Endothelial cell of umbilical vein (primary cell): ENCODE data around the gene SLC22A23. TPM values are rescaled to one million over a fixed set of nuclear protein-coding genes. Genes with fewer than 3 reads are reported as not detected.

Experiments used
- BruUV-seq: library from RNA; stranded (reverse); fragments of 400-500 nt; replicated peaks from 2 replicates; lab custom pipeline; 2021; lab: Mats Ljungman, UMichigan
- CTCF ChIA-PET: fragments of 300-600, 350-600 bp; sonication (Branson Sonifier 250); formaldehyde crosslinking; loops from one replicate; lab custom pipeline; 2021; ENCODE audit warnings: antibody characterized with exemption, inconsistent platforms; lab: Charles Lee
- POLR2A ChIA-PET: fragments of 300-600, 350-600 bp; sonication (Branson Sonifier 250); formaldehyde crosslinking; loops from one replicate; lab custom pipeline; 2021; ENCODE audit warnings: antibody characterized with exemption, inconsistent platforms; lab: Charles Lee
- DNase-seq: peaks from one replicate; pipeline ENCODE4 v3.0.0-alpha.2; 2011; ENCODE audit warnings: low read depth, low spot score
- FAIRE-seq: peaks from 2 replicates; lab custom pipeline; 2011; peaks lifted over from hg19 to GRCh38; lab: Jason Lieb, UNC
- H2AFZ ChIP-seq: 2 replicates; pipeline ENCODE4 v1.6.0; 2012; ENCODE audit warnings: low read depth, low read length, control low read depth, inconsistent platforms
- H3K27ac ChIP-seq: 2 replicates; pipeline ENCODE4 v1.5.1; 2011; ENCODE audit warnings: low read depth, mild to moderate bottlenecking, control low read depth, low read length, moderate library complexity; ENCODE audit not compliant: insufficient read depth
- H3K27me3 ChIP-seq, 2 experiments: 2 replicates each; pipeline versions ENCODE4 v1.6.0 to v1.6.1; 2011; ENCODE audit warnings: low read length in 2 of 2, mixed read lengths in 1 of 2; ENCODE audit not compliant: control insufficient read depth in 2 of 2, insufficient read depth in 2 of 2
- H3K36me3 ChIP-seq, 2 experiments: 2 replicates in 1 of 2; 3 replicates in 1 of 2; pipeline ENCODE4 v1.5.1; 2011; ENCODE audit warnings: low read length in 2 of 2, mild to moderate bottlenecking in 1 of 2, moderate library complexity in 1 of 2; ENCODE audit not compliant: control insufficient read depth in 2 of 2, insufficient read depth in 2 of 2; ENCODE audit errors: extremely low read depth in 1 of 2
- H3K4me1 ChIP-seq: 3 replicates; pipeline ENCODE4 v1.5.1; 2011; ENCODE audit warnings: mild to moderate bottlenecking, low read length; ENCODE audit not compliant: control insufficient read depth, insufficient read depth; ENCODE audit errors: extremely low read depth
- H3K4me2 ChIP-seq: 2 replicates; pipeline ENCODE4 v1.6.1; 2011; ENCODE audit warnings: low read length, control low read depth, mixed read lengths; ENCODE audit not compliant: insufficient read depth
- H3K4me3 ChIP-seq, 3 experiments: fragments of 200-600 bp in 1 of 3; sonication (generic), shearing (Covaris generic) in 1 of 3; replicated peaks in 1 of 3; 2 replicates each; pipeline ENCODE4 v1.5.1; 2011 to 2016; ENCODE audit warnings: control low read depth in 3 of 3, low read length in 3 of 3, mild to moderate bottlenecking in 2 of 3, inconsistent platforms in 1 of 3, low read depth in 1 of 3, moderate library complexity in 1 of 3; ENCODE audit not compliant: insufficient read depth in 1 of 3
- H3K79me2 ChIP-seq: 2 replicates; pipeline ENCODE4 v1.6.0; 2012; ENCODE audit warnings: low read length, inconsistent platforms; ENCODE audit not compliant: control insufficient read depth, insufficient read depth
- H3K9ac ChIP-seq: replicated peaks from 2 replicates; pipeline ENCODE3; 2011; ENCODE audit warnings: low read length, control low read depth; ENCODE audit not compliant: insufficient read depth; ENCODE audit errors: extremely low read depth
- H3K9me1 ChIP-seq: replicated peaks from 3 replicates; pipeline ENCODE4 v1.6.0; 2011; ENCODE audit warnings: mild to moderate bottlenecking, low read length; ENCODE audit not compliant: control insufficient read depth, insufficient read depth; ENCODE audit errors: extremely low read depth
- H3K9me3 ChIP-seq: replicated peaks from 2 replicates; pipeline ENCODE4 v1.5.1; 2012; ENCODE audit warnings: low read length, inconsistent platforms; ENCODE audit not compliant: control insufficient read depth, insufficient read depth
- H4K20me1 ChIP-seq: replicated peaks from 2 replicates; pipeline ENCODE3; 2011; ENCODE audit warnings: mild to moderate bottlenecking, low read length; ENCODE audit not compliant: control insufficient read depth, insufficient read depth; ENCODE audit errors: extremely low read depth
- EZH2 ChIP-seq: IDR thresholded peaks from 2 replicates; pipeline ENCODE4 v1.6.1; 2012; ENCODE audit warnings: borderline replicate concordance, low read depth, mild to moderate bottlenecking, moderate library complexity, low read length, inconsistent platforms; ENCODE audit not compliant: severe bottlenecking
- FOS ChIP-seq: IDR thresholded peaks from 2 replicates; pipeline ENCODE4 v1.6.1; 2011; ENCODE audit warnings: mild to moderate bottlenecking, low read length, moderate library complexity, borderline replicate concordance; ENCODE audit not compliant: insufficient read depth
- GATA2 ChIP-seq: IDR thresholded peaks from 2 replicates; pipeline ENCODE4 v1.7.0; 2011; ENCODE audit warnings: low read depth, mild to moderate bottlenecking, moderate library complexity, mixed read lengths, low read length; ENCODE audit not compliant: insufficient read length, insufficient read depth
- JUN ChIP-seq: IDR thresholded peaks from 2 replicates; pipeline ENCODE4 v1.6.1; 2011; ENCODE audit warnings: borderline replicate concordance, low read depth; ENCODE audit not compliant: insufficient read length, insufficient read depth
- MYC ChIP-seq: IDR thresholded peaks from one replicate; pipeline ENCODE4 v1.6.1; 2011; ENCODE audit warnings: mild to moderate bottlenecking, low read depth, low read length
- POLR2A ChIP-seq: IDR thresholded peaks from 2 replicates; pipeline ENCODE4 v1.6.1; 2012; ENCODE audit warnings: low read depth, mild to moderate bottlenecking, control low read depth, low read length
- POLR2AphosphoS5 ChIP-seq: IDR thresholded peaks from 2 replicates; pipeline ENCODE4 v1.6.1; 2012; ENCODE audit warnings: low read depth, mild to moderate bottlenecking, control low read depth, low read length, moderate library complexity; ENCODE audit not compliant: insufficient read depth
- dilution Hi-C: fragments of 300-500 bp; cut with MboI; formaldehyde crosslinking; loops from one replicate; pipeline ENCODE4 v1.15.0; 2019; ENCODE audit warnings: low sequenced_read_pairs; ENCODE audit not compliant: extremely low pct_ligation_motif_present
- intact Hi-C: fragments of 100-400 bp; cut with micrococcal nuclease; formaldehyde crosslinking; loops from one replicate; pipeline ENCODE4 v1.10.0; 2022
- polyA plus RNA-seq, 4 experiments: library from polyadenylated mRNA; depleted of rRNA in 3 of 4; stranded (reverse) in 3 of 4; unstranded in 1 of 4; fragments of >200 nt; gene quantifications; 2 replicates each; pipeline versions ENCODE4 v1.2.1 to v1.2.3, GENCODE V29; 2011 to 2012; ENCODE audit warnings: missing spikeins in 1 of 4
- total RNA-seq: library from RNA; stranded (reverse); gene quantifications from 2 replicates; pipeline ENCODE4 v1.2.3, GENCODE V29; 2021
- TF ChIP-seq, protein P1 (sequence below): IDR thresholded peaks from 2 replicates; pipeline ENCODE4 v1.6.1; 2011; ENCODE audit not compliant: insufficient read depth, insufficient read length
- TF ChIP-seq, protein P2 (sequence below), 2 donors: IDR thresholded peaks; 1 replicate in 1 of 2; 2 replicates in 1 of 2; pipeline ENCODE4 v1.5.1; 2011; ENCODE audit warnings: low read length in 2 of 2, mild to moderate bottlenecking in 2 of 2, moderate library complexity in 2 of 2, control low read depth in 1 of 2, inconsistent platforms in 1 of 2, low read depth in 1 of 2; ENCODE audit not compliant: insufficient read depth in 1 of 2; ENCODE audit errors: extremely low read depth in 1 of 2

SLC22A23 gene
- total and polyA plus RNA-seq, 2 donors (not counting 3 experiments of a cell fraction or from before 2014, with no cell fraction given) = 4.2 to 14.3 TPM

DNA sequence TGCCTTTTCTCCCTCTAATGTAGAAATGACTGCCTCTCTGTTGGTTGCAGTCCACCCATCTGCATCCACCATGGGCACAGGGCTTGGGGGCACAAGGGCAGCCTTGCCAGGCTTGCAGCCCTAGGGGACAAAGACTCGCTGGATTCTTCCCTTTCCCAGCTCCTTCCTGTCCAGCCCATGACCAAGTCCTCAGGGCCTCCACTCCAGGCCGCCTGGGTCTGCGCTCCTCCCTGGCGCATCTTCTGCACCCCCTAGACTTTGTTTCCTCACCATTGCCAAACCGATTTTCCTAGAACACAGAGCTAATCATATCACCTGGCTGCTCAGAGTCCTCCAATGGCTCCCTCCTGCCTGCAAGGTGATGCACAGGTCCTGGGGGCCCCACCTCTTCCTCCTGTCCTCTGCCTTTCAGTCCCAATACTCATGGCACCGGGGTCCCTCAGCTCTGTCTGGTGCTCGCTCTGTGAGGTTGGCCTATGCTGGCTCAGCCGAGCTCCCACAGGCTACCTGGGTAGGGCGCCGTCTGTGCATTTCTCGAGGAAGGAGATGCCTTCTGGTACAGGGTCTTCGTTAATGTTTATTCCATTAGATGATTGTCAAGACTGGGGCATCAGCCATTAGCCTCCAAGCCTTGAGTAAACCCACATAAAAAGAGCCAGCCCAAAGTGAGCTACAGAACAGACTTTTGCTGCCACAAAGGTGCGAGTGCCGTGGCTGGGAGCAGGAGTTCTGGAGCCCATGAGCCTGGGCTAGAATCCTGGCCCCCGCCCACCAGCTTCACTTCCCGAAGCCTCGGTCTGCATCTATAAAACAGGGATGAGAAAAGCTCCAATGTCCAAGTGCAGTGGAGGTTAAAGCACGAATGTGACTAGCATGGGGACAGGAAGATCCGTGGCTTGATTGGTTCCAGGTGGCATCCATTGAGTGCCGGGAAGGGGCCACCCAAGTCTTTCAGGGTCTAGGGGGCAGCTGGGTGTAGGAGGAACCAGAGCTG lies 180.4 kb downstream of the SLC22A23 start:
- Histone ChIP-seq H3K9ac (no peak overlapping the region), H3K4me1 (peaks cover 12% of the 10 kb centered on the region), H3K27ac (no peak overlapping the region), H4K20me1 (no peaks in the 10 kb centered on the region), H2AFZ (no peak overlapping the region), H3K9me1 (no peaks in the 10 kb centered on the region), H3K27me3 (no peaks in the 10 kb centered on the region), H3K9me3 (no peaks in the 10 kb centered on the region), H3K4me2 (no peak overlapping the region), H3K79me2 (no peaks in the 10 kb centered on the region), H3K36me3 (peaks cover 0 to 10% of the 10 kb centered on the region in 2 experiments), H3K4me3 (no peak overlapping the region)
- FAIRE-seq (no peak), DNase-seq (no peak)
- BruUV-seq = no TSS peak
- intact Hi-C loops = loop anchor here (5.0 kb wide), 1 partner anchor 656 kb away; no protein-coding TSS in a partner anchor
- dilution Hi-C loops = loop anchor here (25.0 kb wide), 1 partner anchor 711 kb away; no protein-coding TSS in a partner anchor
- ChIA-PET CTCF (interaction anchor here (0.9 to 1.8 kb wide), 3 partner anchors 14 to 714 kb away, joined by 3 to 9 read pairs (median 3); no protein-coding TSS in a partner anchor), POLR2A (no interaction called here)
- TF ChIP-seq FOS = no peak
- TF ChIP-seq GATA2 = no peak
- no peak for TF ChIP-seq POLR2A
- TF ChIP-seq MYC = no peak
- TF ChIP-seq EZH2 = no peak
- no peak for TF ChIP-seq POLR2AphosphoS5
- TF ChIP-seq, protein P1, sequence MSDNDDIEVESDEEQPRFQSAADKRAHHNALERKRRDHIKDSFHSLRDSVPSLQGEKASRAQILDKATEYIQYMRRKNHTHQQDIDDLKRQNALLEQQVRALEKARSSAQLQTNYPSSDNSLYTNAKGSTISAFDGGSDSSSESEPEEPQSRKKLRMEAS = no peak
- TF ChIP-seq, protein P2, sequence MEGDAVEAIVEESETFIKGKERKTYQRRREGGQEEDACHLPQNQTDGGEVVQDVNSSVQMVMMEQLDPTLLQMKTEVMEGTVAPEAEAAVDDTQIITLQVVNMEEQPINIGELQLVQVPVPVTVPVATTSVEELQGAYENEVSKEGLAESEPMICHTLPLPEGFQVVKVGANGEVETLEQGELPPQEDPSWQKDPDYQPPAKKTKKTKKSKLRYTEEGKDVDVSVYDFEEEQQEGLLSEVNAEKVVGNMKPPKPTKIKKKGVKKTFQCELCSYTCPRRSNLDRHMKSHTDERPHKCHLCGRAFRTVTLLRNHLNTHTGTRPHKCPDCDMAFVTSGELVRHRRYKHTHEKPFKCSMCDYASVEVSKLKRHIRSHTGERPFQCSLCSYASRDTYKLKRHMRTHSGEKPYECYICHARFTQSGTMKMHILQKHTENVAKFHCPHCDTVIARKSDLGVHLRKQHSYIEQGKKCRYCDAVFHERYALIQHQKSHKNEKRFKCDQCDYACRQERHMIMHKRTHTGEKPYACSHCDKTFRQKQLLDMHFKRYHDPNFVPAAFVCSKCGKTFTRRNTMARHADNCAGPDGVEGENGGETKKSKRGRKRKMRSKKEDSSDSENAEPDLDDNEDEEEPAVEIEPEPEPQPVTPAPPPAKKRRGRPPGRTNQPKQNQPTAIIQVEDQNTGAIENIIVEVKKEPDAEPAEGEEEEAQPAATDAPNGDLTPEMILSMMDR (IDR thresholded peaks at IDR 0.05; ENCODE audit: extremely low read depth in 1 of 2, insufficient read depth in 1 of 2, low read depth in 1 of 2, low read length in 2 of 2) = no peak
- TF ChIP-seq JUN = no peak
